Left ventricle myocardium inferior (tissue), 1 donor: ENCODE results near the gene KCNMA1. TPM values are rescaled to one million over a fixed set of nuclear protein-coding genes. Genes with fewer than 3 reads are reported as not detected.

Source experiments
- DNase-seq: peaks from one replicate; pipeline ENCODE4 v3.0.0-alpha.2; 2020
- H3K27ac ChIP-seq: fragments of 200-600 bp; replicated peaks from 2 replicates; pipeline ENCODE4 v1.8.0; 2021
- H3K27me3 ChIP-seq: fragments of 200-600 bp; 2 replicates; pipeline ENCODE4 v1.8.0; 2021; ENCODE audit warnings: low read depth
- H3K36me3 ChIP-seq: fragments of 200-600 bp; 2 replicates; pipeline ENCODE4 v1.8.0; 2021
- H3K4me1 ChIP-seq: fragments of 200-600 bp; 2 replicates; pipeline ENCODE4 v1.8.0; 2021
- H3K4me3 ChIP-seq: fragments of 200-600 bp; 2 replicates; pipeline ENCODE4 v1.8.0; 2021; ENCODE audit warnings: mild to moderate bottlenecking, moderate library complexity
- H3K9me3 ChIP-seq: fragments of 200-600 bp; replicated peaks from 2 replicates; pipeline ENCODE4 v1.8.0; 2021
- intact Hi-C: fragments of 100-400 bp; cut with micrococcal nuclease; formaldehyde crosslinking; loops from one replicate; pipeline ENCODE4 v1.11.0; 2022
- total RNA-seq: library from RNA; stranded (reverse); fragmentation: NEBNext Ultra II Directional; extraction: Animal tissue kit (Norgen Biotek cat#: 25700); gene quantifications from one replicate; pipeline ENCODE4 v1.2.1, GENCODE V29; 2021
- TF ChIP-seq, protein P1 (sequence below): fragments of 200-600 bp; IDR thresholded peaks from 2 replicates; pipeline ENCODE4 v1.8.0; 2021; ENCODE audit warnings: antibody characterized with exemption, mild to moderate bottlenecking, borderline replicate concordance
- donor health status: DM: no; HTN: yes; CAD: no; lungs with severe emphysema.

KCNMA1 gene
- total RNA-seq, 1 donor from 2014 or later = 1.8 TPM

DNA sequence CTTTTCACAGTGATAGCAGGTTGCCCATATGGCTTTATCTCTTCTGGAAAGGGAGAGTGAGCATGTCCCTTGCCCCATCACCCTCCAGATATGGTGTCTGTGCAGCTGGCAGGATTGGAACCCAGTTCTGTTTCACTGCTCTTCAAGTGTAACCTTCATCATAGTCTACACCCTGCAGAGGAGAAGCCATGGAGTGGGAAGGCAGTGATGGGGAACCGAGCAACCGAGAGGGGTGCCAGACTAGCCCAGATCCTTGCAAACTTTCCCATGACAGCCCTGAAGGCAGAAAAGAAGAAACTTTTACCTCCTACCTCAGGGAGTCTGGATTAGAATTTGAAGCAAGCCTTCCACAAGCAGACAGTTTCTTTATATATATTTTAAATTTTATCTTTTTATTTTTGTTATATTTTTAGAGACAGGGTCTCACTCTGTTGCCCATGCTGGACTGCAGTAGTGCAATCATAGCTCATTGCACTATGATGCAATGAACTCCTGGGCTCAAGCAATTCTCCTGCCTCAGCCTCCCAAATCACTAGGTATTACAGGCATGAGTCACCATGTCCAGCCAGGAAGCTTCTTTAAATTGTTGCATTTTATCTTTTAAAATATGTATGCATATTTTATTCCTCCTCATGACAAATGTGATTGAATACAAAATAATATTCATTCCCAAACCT, 133.3 kb downstream of the KCNMA1 start:
- Histone ChIP-seq H3K9me3 (no peaks in the 10 kb centered on the region), H3K4me3 (no peak overlapping the region), H3K4me1 (no peaks in the 10 kb centered on the region), H3K27ac (no peak overlapping the region), H3K36me3 (no peaks in the 10 kb centered on the region), H3K27me3 (peaks cover 66% of the 10 kb centered on the region)
- TF ChIP-seq, protein P1, sequence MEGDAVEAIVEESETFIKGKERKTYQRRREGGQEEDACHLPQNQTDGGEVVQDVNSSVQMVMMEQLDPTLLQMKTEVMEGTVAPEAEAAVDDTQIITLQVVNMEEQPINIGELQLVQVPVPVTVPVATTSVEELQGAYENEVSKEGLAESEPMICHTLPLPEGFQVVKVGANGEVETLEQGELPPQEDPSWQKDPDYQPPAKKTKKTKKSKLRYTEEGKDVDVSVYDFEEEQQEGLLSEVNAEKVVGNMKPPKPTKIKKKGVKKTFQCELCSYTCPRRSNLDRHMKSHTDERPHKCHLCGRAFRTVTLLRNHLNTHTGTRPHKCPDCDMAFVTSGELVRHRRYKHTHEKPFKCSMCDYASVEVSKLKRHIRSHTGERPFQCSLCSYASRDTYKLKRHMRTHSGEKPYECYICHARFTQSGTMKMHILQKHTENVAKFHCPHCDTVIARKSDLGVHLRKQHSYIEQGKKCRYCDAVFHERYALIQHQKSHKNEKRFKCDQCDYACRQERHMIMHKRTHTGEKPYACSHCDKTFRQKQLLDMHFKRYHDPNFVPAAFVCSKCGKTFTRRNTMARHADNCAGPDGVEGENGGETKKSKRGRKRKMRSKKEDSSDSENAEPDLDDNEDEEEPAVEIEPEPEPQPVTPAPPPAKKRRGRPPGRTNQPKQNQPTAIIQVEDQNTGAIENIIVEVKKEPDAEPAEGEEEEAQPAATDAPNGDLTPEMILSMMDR = no peak
- intact Hi-C loops = no loop called here
- DNase-seq = no peak

DNA sequence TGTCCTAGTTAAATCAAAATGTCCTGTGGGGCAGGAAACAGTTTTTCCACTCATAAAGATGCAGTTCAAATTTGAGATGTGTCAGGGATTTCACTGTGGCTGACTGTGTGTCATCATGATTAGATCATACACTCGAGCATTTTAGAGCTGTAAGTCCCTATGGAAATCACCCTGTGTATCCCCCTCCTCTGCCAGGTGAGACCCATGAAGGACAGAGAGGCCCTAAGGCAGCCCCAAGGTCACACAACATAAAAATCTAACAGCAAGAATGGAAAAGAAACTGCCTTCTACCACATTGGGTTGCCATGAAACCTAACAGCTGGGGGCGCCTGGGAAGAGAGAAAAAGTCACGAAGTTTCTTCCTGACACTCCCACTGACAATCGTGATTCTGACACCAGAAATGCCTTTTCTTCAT, 135.8 kb downstream of the KCNMA1 start:
- no peaks in the 10 kb centered on the region for H3K4me1 ChIP-seq
- no peaks in the 10 kb centered on the region for H3K9me3 ChIP-seq
- intact Hi-C loops = no loop called here
- H3K4me3 ChIP-seq = no peak overlapping the region
- TF ChIP-seq, protein P1 = no peak
- no peak for DNase-seq
- H3K27me3 ChIP-seq = peaks cover 54% of the 10 kb centered on the region
- H3K27ac ChIP-seq = no peak overlapping the region
- H3K36me3 ChIP-seq = no peaks in the 10 kb centered on the region

DNA sequence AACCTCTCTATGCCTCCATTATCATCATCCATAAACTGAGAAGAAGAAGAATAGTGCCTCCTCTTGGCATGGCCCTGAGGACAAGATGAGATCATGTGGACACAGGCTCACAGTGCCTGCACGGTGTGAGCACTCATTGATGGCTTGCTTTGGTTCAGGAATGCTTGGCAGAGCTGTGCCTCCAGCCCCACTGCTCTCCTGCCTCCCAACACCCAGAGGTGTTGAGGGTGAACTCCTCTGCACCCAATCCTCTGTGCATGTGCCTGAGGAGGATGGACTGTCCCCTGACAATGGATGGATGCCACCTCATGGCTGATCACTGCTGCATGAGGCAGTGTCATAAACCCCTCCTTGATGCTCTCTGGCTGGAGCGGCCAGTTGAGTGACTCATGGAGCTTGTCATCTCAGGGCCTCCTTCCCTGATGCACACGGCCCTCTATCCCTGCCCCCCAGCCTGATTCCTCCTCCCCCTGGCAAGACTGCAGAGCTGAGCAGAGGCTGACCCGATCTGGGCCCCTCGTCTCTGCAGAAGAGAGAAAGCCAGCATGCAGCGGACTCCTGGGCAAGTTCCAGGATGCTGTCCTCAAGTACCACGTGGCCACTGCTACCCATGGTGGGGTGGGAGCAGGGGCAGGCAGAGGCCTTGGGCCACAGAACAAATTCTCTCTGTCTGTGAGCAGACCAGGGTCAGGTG, 136.3 kb downstream of the KCNMA1 start:
- intact Hi-C loops = no loop called here

DNA sequence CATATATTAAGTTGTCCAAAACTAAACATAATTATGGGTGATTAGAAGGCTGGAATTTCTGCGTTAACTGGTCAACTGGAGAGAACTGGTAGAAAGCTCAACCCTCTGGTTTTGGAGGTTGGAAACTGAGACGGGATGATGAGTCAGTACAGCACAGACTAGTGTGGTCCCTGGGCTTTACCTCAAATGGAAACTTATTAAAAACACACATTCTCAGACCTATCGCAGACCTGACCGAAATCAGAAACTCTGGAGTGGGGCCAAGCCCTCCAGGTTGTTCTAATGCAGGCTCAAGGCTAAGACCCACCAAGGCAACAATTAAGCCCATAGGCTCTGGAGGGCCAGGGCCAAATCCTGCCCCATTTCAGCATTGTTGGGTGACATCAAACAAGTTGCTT, 136.9 kb downstream of the KCNMA1 start:
- H3K27ac ChIP-seq = no peak overlapping the region
- no peaks in the 10 kb centered on the region for H3K4me1 ChIP-seq
- DNase-seq = no peak
- no peaks in the 10 kb centered on the region for H3K36me3 ChIP-seq
- intact Hi-C loops = no loop called here
- TF ChIP-seq, protein P1 = no peak
- no peaks in the 10 kb centered on the region for H3K9me3 ChIP-seq
- peaks cover 55% of the 10 kb centered on the region for H3K27me3 ChIP-seq
- H3K4me3 ChIP-seq = no peak overlapping the region

More for the DNA sequence above, 136.3 kb downstream of the KCNMA1 start:
- no peaks in the 10 kb centered on the region for H3K36me3 ChIP-seq
- TF ChIP-seq, protein P1 = no peak
- no peak overlapping the region for H3K27ac ChIP-seq
- H3K4me1 ChIP-seq = no peaks in the 10 kb centered on the region
- H3K27me3 ChIP-seq = peaks cover 56% of the 10 kb centered on the region
- no peak for DNase-seq
- H3K9me3 ChIP-seq = no peaks in the 10 kb centered on the region
- no peak overlapping the region for H3K4me3 ChIP-seq

DNA sequence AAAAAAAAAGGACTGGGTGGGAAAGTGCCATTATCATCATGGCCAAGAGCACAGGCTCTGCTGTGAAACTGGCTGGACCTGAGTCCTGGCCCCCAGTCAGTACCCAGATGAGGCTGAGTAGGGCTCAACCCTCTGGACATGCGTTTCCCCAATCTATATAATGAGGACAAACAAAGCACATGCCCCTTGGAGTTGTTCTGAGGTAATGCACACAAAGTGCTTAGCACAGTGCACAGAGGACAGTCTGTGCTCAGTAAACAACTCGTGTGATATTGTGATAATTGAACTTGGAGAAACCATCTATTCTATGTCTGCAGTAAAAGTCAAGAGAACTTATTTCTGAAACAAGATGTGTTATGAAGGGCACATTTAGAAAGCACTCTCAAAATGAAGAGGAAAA, 138.8 kb downstream of the KCNMA1 start:
- no peaks in the 10 kb centered on the region for H3K4me1 ChIP-seq
- TF ChIP-seq, protein P1 = no peak
- H3K9me3 ChIP-seq = no peaks in the 10 kb centered on the region
- no peak for DNase-seq
- H3K27ac ChIP-seq = no peak overlapping the region
- H3K36me3 ChIP-seq = no peaks in the 10 kb centered on the region
- H3K27me3 ChIP-seq = peaks cover 47% of the 10 kb centered on the region
- intact Hi-C loops = no loop called here
- no peak overlapping the region for H3K4me3 ChIP-seq
